HG03354 (cell line): ENCODE results near the gene RASSF3.

ENCODE experiments used
- ATAC-seq: cut with Tn5 transposase; IDR thresholded peaks from one replicate; pipeline ENCODE4 v1.9.1; 2021; ENCODE audit warnings: mild to moderate bottlenecking; ENCODE audit not compliant: unreplicated experiment, poor library complexity, severe bottlenecking

Gene RASSF3

DNA sequence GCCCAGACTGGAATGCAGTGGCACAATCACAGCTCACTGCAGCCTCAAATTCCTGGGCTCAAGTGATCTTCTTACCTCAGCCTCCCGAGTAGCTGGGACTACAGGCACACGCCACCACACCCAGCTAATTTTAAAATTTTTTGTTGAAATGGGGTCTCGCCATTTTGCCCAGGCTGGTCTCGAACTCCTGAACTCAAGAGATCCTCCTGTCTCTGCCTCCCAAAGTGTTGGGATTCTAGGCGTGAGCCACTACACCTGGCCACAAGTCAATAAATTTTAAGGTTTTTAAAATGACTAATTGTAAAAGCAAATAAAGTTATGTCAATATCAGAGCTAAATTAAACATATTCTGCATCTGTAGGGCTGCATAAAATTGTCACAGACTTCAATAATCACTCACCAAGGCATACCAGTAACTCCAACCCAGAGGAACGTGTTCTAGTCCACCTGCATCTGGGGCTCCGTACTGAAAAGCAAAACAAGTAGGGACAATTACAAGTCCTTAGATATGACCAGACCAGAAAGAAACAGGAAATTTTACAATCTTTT is 135.0 kb downstream of the RASSF3 start:
- no peak for ATAC-seq

DNA sequence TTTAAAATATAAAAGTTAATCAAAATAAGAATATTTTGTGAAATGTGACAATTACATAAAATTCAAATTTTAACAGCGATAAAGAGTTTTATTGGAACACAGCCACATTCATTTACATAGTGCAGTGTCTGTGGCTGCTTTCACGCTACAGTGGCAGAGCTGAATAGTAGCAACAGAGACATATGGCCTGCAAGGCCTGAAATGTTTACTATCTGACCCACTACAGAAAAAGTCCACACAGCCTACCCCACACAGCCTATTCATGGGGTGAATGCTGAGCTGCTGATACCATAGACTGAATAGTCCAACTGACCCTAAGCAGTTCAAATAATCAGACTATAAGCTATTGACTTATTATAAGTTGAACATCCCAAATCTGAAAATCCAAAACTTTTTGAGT is 135.7 kb downstream of the RASSF3 start:
- no peak for ATAC-seq

DNA sequence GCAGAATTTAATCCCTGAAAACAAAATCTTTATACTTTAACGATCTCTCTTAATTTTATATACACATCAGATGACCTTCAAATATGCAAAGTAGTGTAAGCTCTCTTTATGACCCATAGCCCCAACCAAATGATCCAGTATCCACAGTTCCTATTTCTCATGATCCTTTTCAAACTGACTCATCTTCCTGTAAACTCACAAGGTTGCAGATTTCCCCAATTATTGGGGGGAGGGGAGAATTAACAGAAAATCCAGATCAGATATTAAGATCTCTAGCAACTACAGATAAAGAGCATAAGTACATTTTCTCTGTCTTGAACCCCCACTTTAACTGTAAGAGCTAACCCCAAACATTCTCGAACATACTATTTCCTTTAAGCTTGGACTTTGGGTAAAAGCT is 136.4 kb downstream of the RASSF3 start:
- ATAC-seq = no peak
